IMR-90 (cell line): ENCODE measurements around the gene CHI3L1.

ENCODE experiments used
- CEBPB ChIP-seq: IDR thresholded peaks from 2 replicates; pipeline ENCODE4 v1.6.1; 2012; ENCODE audit warnings: low read depth, low read length, improper control_type of control experiment
- CHD1 ChIP-seq: IDR thresholded peaks from 2 replicates; pipeline ENCODE4 v1.6.1; 2012; ENCODE audit warnings: low read depth, low read length, improper control_type of control experiment
- CTCF ChIP-seq: conservative IDR thresholded peaks from 2 replicates; pipeline ENCODE4 v1.5.1; 2012; ENCODE audit warnings: mild to moderate bottlenecking, low read depth, low read length, improper control_type of control experiment
- ELK1 ChIP-seq: fragments of 150-350 bp; IDR thresholded peaks from 2 replicates; pipeline ENCODE4 v1.6.1; 2016; ENCODE audit warnings: low read depth, mild to moderate bottlenecking, low read length, moderate library complexity, borderline replicate concordance
- MAFK ChIP-seq: IDR thresholded peaks from 2 replicates; pipeline ENCODE4 v1.6.1; 2012; ENCODE audit warnings: low read depth, low read length, improper control_type of control experiment
- MAZ ChIP-seq: IDR thresholded peaks from 2 replicates; pipeline ENCODE4 v1.6.1; 2012; ENCODE audit warnings: low read depth, mild to moderate bottlenecking, low read length, improper control_type of control experiment, moderate library complexity, borderline replicate concordance
- MXI1 ChIP-seq: IDR thresholded peaks from 2 replicates; pipeline ENCODE4 v1.6.1; 2012; ENCODE audit warnings: low read depth, mild to moderate bottlenecking, low read length, moderate library complexity, borderline replicate concordance
- NFE2L2 ChIP-seq: fragments of 150-350 bp; IDR thresholded peaks from 2 replicates; pipeline ENCODE4 v1.6.1; 2016; ENCODE audit warnings: low read depth, mild to moderate bottlenecking, low read length
- POLR2A ChIP-seq: IDR thresholded peaks from 2 replicates; pipeline ENCODE4 v1.6.1; 2012; ENCODE audit warnings: mild to moderate bottlenecking, low read depth, low read length
- RAD21 ChIP-seq: IDR thresholded peaks from 2 replicates; pipeline ENCODE4 v1.6.1; 2012; ENCODE audit warnings: low read length, improper control_type of control experiment
- RCOR1 ChIP-seq: IDR thresholded peaks from 2 replicates; pipeline ENCODE4 v1.6.1; 2012; ENCODE audit warnings: mild to moderate bottlenecking, low read length, improper control_type of control experiment; ENCODE audit not compliant: insufficient replicate concordance
- RFX5 ChIP-seq: IDR thresholded peaks from 2 replicates; pipeline ENCODE4 v1.8.0; 2012; ENCODE audit warnings: low read depth, mild to moderate bottlenecking, low read length, moderate library complexity
- SMC3 ChIP-seq: fragments of 150-350 bp; IDR thresholded peaks from 2 replicates; pipeline ENCODE4 v1.6.1; 2016; ENCODE audit warnings: low read depth, mild to moderate bottlenecking, antibody characterized with exemption, low read length, moderate library complexity

GRCh38 chr1:203143641-203144040 lies 42.9 kb downstream of the CHI3L1 start:
- TF ChIP-seq CTCF (no peak), MXI1 (no peak), CHD1 (no peak), RFX5 (no peak), SMC3 (no peak), NFE2L2 (no peak), MAFK (no peak), ELK1 (no peak), RAD21 (no peak), RCOR1 (no peak), POLR2A (no peak), MAZ (no peak), CEBPB (no peak)
